HepG2 (cell line): Measurements from ENCODE around the gene SSNA1. TPM values are rescaled to one million over a fixed set of nuclear protein-coding genes. Genes with fewer than 3 reads are reported as not detected.
A peak's percentile ranks its signal among the peaks of the same experiment; 100 is the strongest.

Experiments used
- FOXJ3 ChIP-seq: sonication (generic); formaldehyde crosslinking; IDR thresholded peaks from 2 replicates; pipeline ENCODE4 v1.4.0; 2020; ENCODE audit warnings: missing genetic modification reagents, mild to moderate bottlenecking, borderline replicate concordance
- GFI1 ChIP-seq: sonication (generic); formaldehyde crosslinking; IDR thresholded peaks from 2 replicates; pipeline ENCODE4 v1.5.0; 2020; ENCODE audit warnings: missing genetic modification reagents, mild to moderate bottlenecking, borderline replicate concordance
- HNRNPH1 ChIP-seq: fragments of 200-400 bp; formaldehyde crosslinking; optimal IDR thresholded peaks from 2 replicates; pipeline ENCODE3; 2017; ENCODE audit warnings: mild to moderate bottlenecking, low read depth, low read length
- KDM2A ChIP-seq: sonication (generic); formaldehyde crosslinking; IDR thresholded peaks from 2 replicates; pipeline ENCODE4 v1.4.0; 2020; ENCODE audit warnings: low read depth, missing genetic modification reagents, borderline replicate concordance
- KMT2A ChIP-seq: sonication (generic); formaldehyde crosslinking; IDR thresholded peaks from 2 replicates; pipeline ENCODE4 v1.4.0; 2020; ENCODE audit warnings: missing genetic modification reagents
- MED1 ChIP-seq: sonication (generic); formaldehyde crosslinking; IDR thresholded peaks from 2 replicates; pipeline ENCODE4 v1.4.0; 2020; ENCODE audit warnings: missing genetic modification reagents
- MTA3 ChIP-seq: sonication (generic); formaldehyde crosslinking; IDR thresholded peaks from 2 replicates; pipeline ENCODE4 v1.4.0; 2020; ENCODE audit warnings: missing genetic modification reagents
- NR0B2 ChIP-seq: sonication (generic); formaldehyde crosslinking; IDR thresholded peaks from 2 replicates; pipeline ENCODE4 v1.4.0; 2020; ENCODE audit warnings: mild to moderate bottlenecking, missing genetic modification reagents
- NR2F2 ChIP-seq: IDR thresholded peaks from 2 replicates; pipeline ENCODE4 v1.6.1; 2012; ENCODE audit warnings: low read depth, inconsistent platforms, borderline replicate concordance
- PBX3 ChIP-seq: sonication (generic); formaldehyde crosslinking; IDR thresholded peaks from 2 replicates; pipeline ENCODE4 v1.8.1; 2023; ENCODE audit warnings: missing genetic modification reagents, inconsistent platforms, borderline replicate concordance
- SALL1 ChIP-seq: sonication (generic); formaldehyde crosslinking; IDR thresholded peaks from 2 replicates; pipeline ENCODE4 v1.8.0; 2022; ENCODE audit warnings: mild to moderate bottlenecking, missing genetic modification reagents
- SAP130 ChIP-seq: IDR thresholded peaks from 2 replicates; pipeline ENCODE4 v1.6.1; 2016; ENCODE audit warnings: low read depth
- SETDB1 ChIP-seq: sonication (generic); formaldehyde crosslinking; IDR thresholded peaks from 2 replicates; pipeline ENCODE4 v1.5.1; 2020; ENCODE audit warnings: missing genetic modification reagents, mild to moderate bottlenecking, borderline replicate concordance
- SIN3B ChIP-seq: fragments of 150-350 bp; IDR thresholded peaks from 2 replicates; pipeline ENCODE4 v1.6.1; 2014; ENCODE audit warnings: low read length
- SIX4 ChIP-seq: sonication (generic); formaldehyde crosslinking; IDR thresholded peaks from 2 replicates; pipeline ENCODE4 v1.4.0; 2020; ENCODE audit warnings: missing genetic modification reagents
- THRA ChIP-seq: sonication (generic); formaldehyde crosslinking; IDR thresholded peaks from 2 replicates; pipeline ENCODE4 v1.4.0; 2020; ENCODE audit warnings: missing genetic modification reagents, borderline replicate concordance
- TMF1 ChIP-seq: sonication (generic); formaldehyde crosslinking; IDR thresholded peaks from 2 replicates; pipeline ENCODE4 v1.8.1; 2022; ENCODE audit warnings: low read depth, missing genetic modification reagents
- ZEB1 ChIP-seq: IDR thresholded peaks from 2 replicates; pipeline ENCODE4 v1.6.1; 2012; ENCODE audit warnings: mild to moderate bottlenecking, low read depth, inconsistent platforms; ENCODE audit not compliant: insufficient replicate concordance
- ZFP36L2 ChIP-seq: sonication (generic); formaldehyde crosslinking; IDR thresholded peaks from 2 replicates; pipeline ENCODE4 v1.4.0; 2020; ENCODE audit warnings: missing genetic modification reagents
- ZIK1 ChIP-seq: sonication (generic); formaldehyde crosslinking; IDR thresholded peaks from 2 replicates; pipeline ENCODE4 v1.5.0; 2020; ENCODE audit warnings: mild to moderate bottlenecking, low read depth, missing genetic modification reagents, borderline replicate concordance
- ZMAT5 ChIP-seq: sonication (generic); formaldehyde crosslinking; IDR thresholded peaks from 2 replicates; pipeline ENCODE4 v1.5.0; 2020; ENCODE audit warnings: mild to moderate bottlenecking, low read depth, missing genetic modification reagents, borderline replicate concordance
- ZNF160 ChIP-seq: sonication (generic); formaldehyde crosslinking; IDR thresholded peaks from 2 replicates; pipeline ENCODE4 v1.8.0; 2022; ENCODE audit warnings: mild to moderate bottlenecking, inconsistent platforms, missing genetic modification reagents
- ZNF335 ChIP-seq: sonication (generic); formaldehyde crosslinking; IDR thresholded peaks from 2 replicates; pipeline ENCODE4 v1.4.0; 2020; ENCODE audit warnings: missing genetic modification reagents
- ZNF33A ChIP-seq: sonication (generic); formaldehyde crosslinking; IDR thresholded peaks from 2 replicates; pipeline ENCODE4 v1.5.1; 2020; ENCODE audit warnings: missing genetic modification reagents, mild to moderate bottlenecking, moderate library complexity, borderline replicate concordance
- ZNF431 ChIP-seq: sonication (generic); formaldehyde crosslinking; IDR thresholded peaks from 2 replicates; pipeline ENCODE4 v1.9.0; 2022; ENCODE audit warnings: missing genetic modification reagents, low read depth, mild to moderate bottlenecking, borderline replicate concordance
- ZNF446 ChIP-seq: sonication (generic); formaldehyde crosslinking; IDR thresholded peaks from 2 replicates; pipeline ENCODE4 v1.5.0; 2020; ENCODE audit warnings: mild to moderate bottlenecking, missing genetic modification reagents
- ZNF572 ChIP-seq: sonication (generic); formaldehyde crosslinking; IDR thresholded peaks from 2 replicates; pipeline ENCODE4 v1.5.1; 2020; ENCODE audit warnings: mild to moderate bottlenecking, missing genetic modification reagents
- polyA plus RNA-seq, 8 experiments: library from polyadenylated mRNA; depleted of rRNA in 3 of 8; stranded (reverse) in 7 of 8; unstranded in 1 of 8; fragments of >200 nt; fragmentation: Illumina TruSeq in 4 of 8; extraction: Trizol in 4 of 8; gene quantifications; 2 replicates each; pipeline versions ENCODE4 v1.2.1 to v1.2.3, GENCODE V29; 2011 to 2016; ENCODE audit warnings: low read depth in 4 of 8, missing spikeins in 1 of 8, mixed read lengths in 1 of 8; ENCODE audit not compliant: insufficient read depth in 1 of 8
- total RNA-seq, 5 experiments: library from RNA; depleted of rRNA; stranded (reverse); fragments of >200 nt; fragmentation: Illumina TruSeq; extraction: Trizol; gene quantifications; 2 replicates each; pipeline ENCODE4 v1.2.3, GENCODE V29; 2016; ENCODE audit warnings: low read depth in 1 of 5

Gene SSNA1
- total and polyA plus RNA-seq, 2 of the 13 experiments (the other 11 are each of a cell fraction or from before 2014, with no cell fraction given): 35.9 to 49.4 TPM

- TF ChIP-seq NR2F2: no peak
- peak; percentile 46; the same call in 1 of the 2 replicates for TF ChIP-seq TMF1 (CRISPR knock-in tag)
- peak; percentile 42; the same call in 1 of the 2 replicates for TF ChIP-seq NR0B2 (CRISPR knock-in tag)
- no peak for TF ChIP-seq PBX3
- no peak for TF ChIP-seq ZIK1
- TF ChIP-seq SETDB1 (CRISPR knock-in tag): no peak
- TF ChIP-seq MTA3 (CRISPR knock-in tag): no peak
- TF ChIP-seq SIN3B: peak; percentile 96
- peak; percentile 46; the same call in 1 of the 2 replicates for TF ChIP-seq SIX4 (CRISPR knock-in tag)
- no peak for TF ChIP-seq ZNF33A
- peak; percentile 99 for TF ChIP-seq SAP130 (CRISPR knock-in tag)
- TF ChIP-seq THRA (CRISPR knock-in tag): no peak
- TF ChIP-seq ZFP36L2 (CRISPR knock-in tag): no peak
- TF ChIP-seq ZNF431 (CRISPR knock-in tag): no peak; the same call in 1 of the 2 replicates
- no peak; the same call in 1 of the 2 replicates for TF ChIP-seq ZNF160 (CRISPR knock-in tag)
- peak; percentile 17 for TF ChIP-seq ZEB1
- TF ChIP-seq ZNF572 (CRISPR knock-in tag): no peak
- peak; percentile 77 for TF ChIP-seq SALL1 (CRISPR knock-in tag)
- no peak for TF ChIP-seq FOXJ3 (CRISPR knock-in tag)
- peak; percentile 45; the same call in 1 of the 2 replicates for TF ChIP-seq ZNF446 (CRISPR knock-in tag)
- TF ChIP-seq HNRNPH1: no peak
- no peak for TF ChIP-seq ZMAT5 (CRISPR knock-in tag)
- TF ChIP-seq MED1 (CRISPR knock-in tag): peak; percentile 42; the same call in 1 of the 2 replicates
- peak; percentile 88 for TF ChIP-seq KMT2A (CRISPR knock-in tag)
- no peak; the same call in 1 of the 2 replicates for TF ChIP-seq GFI1 (CRISPR knock-in tag)
- TF ChIP-seq KDM2A (CRISPR knock-in tag): peak; percentile 94; the same call in 1 of the 2 replicates
- TF ChIP-seq ZNF335 (CRISPR knock-in tag): 0 out of 2 replicates have a peak, but pooled peaks have one; percentile 56
These were observed 16.9 kb downstream of the SSNA1 start, which contains the start of the genes NDOR1 and TMEM203 (continued) for GRCh38 chr9:137205126-137206069.
